KMS-11 (cell line): ENCODE measurements around the gene IMMP2L.
A peak's percentile ranks its signal among the peaks of the same experiment; 100 is the strongest.

Experiments
- H2AFZ ChIP-seq: fragments of 200-600 bp; sonication (generic); 2 replicates; pipeline ENCODE4 v1.6.1; 2016; ENCODE audit warnings: antibody characterized with exemption, mixed run types, low read depth
- H3K27ac ChIP-seq: fragments of 200-600 bp; sonication (generic); 2 replicates; pipeline ENCODE4 v1.6.1; 2016; ENCODE audit warnings: mild to moderate bottlenecking, mixed run types
- H3K27me3 ChIP-seq: fragments of 200-600 bp; sonication (generic); 2 replicates; pipeline ENCODE4 v1.6.1; 2017; ENCODE audit warnings: mild to moderate bottlenecking, low read depth, mixed run types, moderate library complexity; ENCODE audit not compliant: insufficient read depth
- H3K36me3 ChIP-seq: fragments of 200-600 bp; sonication (generic); 2 replicates; pipeline ENCODE4 v1.6.1; 2017; ENCODE audit warnings: mild to moderate bottlenecking, mixed run types; ENCODE audit not compliant: insufficient read depth
- H3K4me1 ChIP-seq: fragments of 200-600 bp; sonication (generic); 2 replicates; pipeline ENCODE4 v1.6.1; 2016; ENCODE audit warnings: mild to moderate bottlenecking, low read depth, mixed run types; ENCODE audit not compliant: poor library complexity, severe bottlenecking
- H3K4me2 ChIP-seq: fragments of 200-600 bp; sonication (generic); 2 replicates; pipeline ENCODE4 v1.7.0; 2016; ENCODE audit warnings: mild to moderate bottlenecking, mixed run types
- H3K4me3 ChIP-seq: fragments of 200-600 bp; sonication (generic); IDR thresholded peaks from 2 replicates; pipeline ENCODE4 v1.6.1; 2017; ENCODE audit warnings: low read depth, low read length, mixed read lengths; ENCODE audit not compliant: insufficient read depth
- H3K79me2 ChIP-seq: fragments of 200-600 bp; sonication (generic); 2 replicates; pipeline ENCODE4 v1.6.1; 2016; ENCODE audit warnings: low read depth, mixed run types; ENCODE audit not compliant: insufficient read depth
- H3K9ac ChIP-seq: fragments of 200-600 bp; sonication (generic); 2 replicates; pipeline ENCODE4 v1.6.1; 2016; ENCODE audit warnings: mild to moderate bottlenecking, mixed run types
- H4K20me1 ChIP-seq: fragments of 200-600 bp; sonication (generic); 2 replicates; pipeline ENCODE4 v1.6.1; 2016; ENCODE audit warnings: mild to moderate bottlenecking, mixed run types; ENCODE audit not compliant: insufficient read depth
- TF ChIP-seq, protein P1 (sequence below): fragments of 200-600 bp; sonication (generic); conservative IDR thresholded peaks from 2 replicates; pipeline ENCODE4 v1.6.1; 2017; ENCODE audit warnings: low read depth, mild to moderate bottlenecking, antibody characterized with exemption, low read length, moderate library complexity, mixed read lengths

The IMMP2L gene

GRCh38 chr7:111038185-111038584 is 524.1 kb downstream of the IMMP2L start:
- no peaks in the 10 kb centered on the region for H3K4me1 ChIP-seq
- no peaks in the 10 kb centered on the region for H3K36me3 ChIP-seq

DNA sequence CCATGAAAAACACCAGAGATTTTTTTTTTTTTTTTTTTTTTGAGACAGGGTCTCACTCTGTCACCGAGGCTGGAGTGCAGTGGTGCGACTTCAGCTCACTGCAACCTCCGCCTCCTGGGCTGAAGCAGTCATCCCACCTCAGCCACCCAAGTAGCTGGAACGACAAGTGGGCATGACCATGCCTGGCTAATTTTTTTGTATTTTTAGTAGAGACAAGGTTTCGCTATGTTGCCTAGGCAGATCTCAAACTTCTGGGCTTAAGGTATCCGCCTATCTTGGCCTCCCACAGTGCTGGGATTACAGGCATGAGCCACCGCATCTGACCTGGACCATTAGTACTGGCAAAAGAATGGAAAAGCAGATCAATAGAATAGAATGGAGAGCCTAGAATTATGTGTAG is 530.4 kb downstream of the IMMP2L start:
- Histone ChIP-seq H3K27me3 (no peaks in the 10 kb centered on the region), H3K4me2 (no peak overlapping the region), H3K79me2 (no peaks in the 10 kb centered on the region), H3K4me3 (no peak overlapping the region), H4K20me1 (no peaks in the 10 kb centered on the region), H3K27ac (no peak overlapping the region), H3K4me1 (peaks cover 38% of the 10 kb centered on the region), H2AFZ (no peak overlapping the region), H3K36me3 (no peaks in the 10 kb centered on the region), H3K9ac (no peak overlapping the region)
- TF ChIP-seq, protein P1, sequence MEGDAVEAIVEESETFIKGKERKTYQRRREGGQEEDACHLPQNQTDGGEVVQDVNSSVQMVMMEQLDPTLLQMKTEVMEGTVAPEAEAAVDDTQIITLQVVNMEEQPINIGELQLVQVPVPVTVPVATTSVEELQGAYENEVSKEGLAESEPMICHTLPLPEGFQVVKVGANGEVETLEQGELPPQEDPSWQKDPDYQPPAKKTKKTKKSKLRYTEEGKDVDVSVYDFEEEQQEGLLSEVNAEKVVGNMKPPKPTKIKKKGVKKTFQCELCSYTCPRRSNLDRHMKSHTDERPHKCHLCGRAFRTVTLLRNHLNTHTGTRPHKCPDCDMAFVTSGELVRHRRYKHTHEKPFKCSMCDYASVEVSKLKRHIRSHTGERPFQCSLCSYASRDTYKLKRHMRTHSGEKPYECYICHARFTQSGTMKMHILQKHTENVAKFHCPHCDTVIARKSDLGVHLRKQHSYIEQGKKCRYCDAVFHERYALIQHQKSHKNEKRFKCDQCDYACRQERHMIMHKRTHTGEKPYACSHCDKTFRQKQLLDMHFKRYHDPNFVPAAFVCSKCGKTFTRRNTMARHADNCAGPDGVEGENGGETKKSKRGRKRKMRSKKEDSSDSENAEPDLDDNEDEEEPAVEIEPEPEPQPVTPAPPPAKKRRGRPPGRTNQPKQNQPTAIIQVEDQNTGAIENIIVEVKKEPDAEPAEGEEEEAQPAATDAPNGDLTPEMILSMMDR: no peak

More at GRCh38 chr7:111038185-111038584, 524.1 kb downstream of the IMMP2L start:
- Histone ChIP-seq H3K79me2 (no peaks in the 10 kb centered on the region), H3K27ac (no peak overlapping the region), H3K27me3 (no peaks in the 10 kb centered on the region), H4K20me1 (no peaks in the 10 kb centered on the region), H3K9ac (no peak overlapping the region), H3K4me3 (no peak overlapping the region), H3K4me2 (no peak overlapping the region), H2AFZ (no peak overlapping the region)
- TF ChIP-seq, protein P1: no peak

GRCh38 chr7:111030336-111030735 is 532.0 kb downstream of the IMMP2L start:
- H3K36me3 ChIP-seq: no peaks in the 10 kb centered on the region
- H3K4me1 ChIP-seq: peaks cover 53% of the 10 kb centered on the region
- no peaks in the 10 kb centered on the region for H3K79me2 ChIP-seq
- no peak overlapping the region for H3K4me3 ChIP-seq
- no peak overlapping the region for H2AFZ ChIP-seq
- TF ChIP-seq, protein P1: no peak
- no peak overlapping the region for H3K27ac ChIP-seq
- peak overlapping the region; percentile 43 for H3K4me2 ChIP-seq
- H3K9ac ChIP-seq: no peak overlapping the region
- no peaks in the 10 kb centered on the region for H4K20me1 ChIP-seq
- H3K27me3 ChIP-seq: no peaks in the 10 kb centered on the region

DNA sequence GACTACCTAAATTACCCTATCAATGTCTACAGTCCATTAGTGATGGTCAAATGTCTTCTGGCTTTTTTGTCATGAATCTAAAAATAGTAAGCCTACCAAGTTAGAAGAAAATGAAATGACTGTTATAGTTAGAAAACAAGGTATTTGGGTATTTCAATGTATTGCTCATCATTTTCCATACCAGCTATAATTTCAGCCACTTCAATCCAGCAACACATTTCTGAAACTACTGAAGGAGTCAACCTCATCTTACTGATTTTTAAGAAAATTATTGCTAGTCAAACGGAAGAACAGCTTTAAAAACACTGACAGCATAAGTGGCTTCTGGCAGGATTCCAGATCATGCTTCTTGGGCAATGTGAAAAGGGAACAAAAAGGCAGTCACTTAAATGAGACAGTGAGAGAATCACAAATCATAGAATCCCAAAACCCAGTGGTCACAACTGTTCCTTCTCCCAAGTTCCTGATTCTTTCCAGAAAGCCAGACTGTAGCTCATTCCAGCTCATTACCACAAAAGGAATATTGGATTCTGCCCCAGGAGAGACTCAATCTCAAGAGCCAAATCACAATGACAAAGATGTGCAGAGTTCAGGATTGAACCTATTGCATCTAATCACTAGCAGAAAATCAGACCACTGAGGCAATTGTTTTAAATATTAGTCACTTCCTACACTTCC is 532.6 kb downstream of the IMMP2L start:
- Histone ChIP-seq H3K4me3 (no peak overlapping the region), H3K79me2 (no peaks in the 10 kb centered on the region), H3K27me3 (no peaks in the 10 kb centered on the region), H4K20me1 (no peaks in the 10 kb centered on the region), H3K4me1 (peaks cover 60% of the 10 kb centered on the region), H3K9ac (no peak overlapping the region), H3K4me2 (peak overlapping the region; percentile 43), H2AFZ (peak overlapping the region; percentile 10; the same call in 1 of the 2 replicates), H3K36me3 (no peaks in the 10 kb centered on the region), H3K27ac (peak overlapping the region; percentile 24)
- TF ChIP-seq, protein P1: no peak
